ENCODE results near the gene URB2. TPM values are rescaled to one million over a fixed set of nuclear protein-coding genes. Genes with fewer than 3 reads are reported as not detected.
"Not testable (repeated sequence)": the region's sequence is repeated elsewhere in the genome, so short reads cannot be mapped to it uniquely, and the experiment has no call there.

URB2 gene
- polyA plus RNA-seq, 1 experiment: 6.4 TPM

DNA sequence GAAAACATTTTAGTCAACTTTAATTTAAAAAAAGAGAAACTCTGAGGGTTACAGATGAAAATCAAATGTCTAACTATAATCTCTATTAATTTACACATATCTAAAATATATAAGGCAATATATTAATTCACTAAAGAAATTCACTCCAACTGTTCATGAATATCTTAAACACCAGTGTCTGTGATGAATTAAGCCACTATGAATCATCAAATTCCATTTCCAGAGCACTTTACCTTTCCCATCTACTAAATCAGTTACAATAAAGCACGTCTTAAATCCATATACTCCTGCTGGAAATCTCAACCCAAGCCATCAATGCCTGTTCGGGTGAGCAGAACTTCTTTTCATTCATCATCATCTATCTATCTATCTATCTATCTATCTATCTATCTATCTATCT lies 4.4 kb upstream of the URB2 start:
- TF ChIP-seq, protein P1, sequence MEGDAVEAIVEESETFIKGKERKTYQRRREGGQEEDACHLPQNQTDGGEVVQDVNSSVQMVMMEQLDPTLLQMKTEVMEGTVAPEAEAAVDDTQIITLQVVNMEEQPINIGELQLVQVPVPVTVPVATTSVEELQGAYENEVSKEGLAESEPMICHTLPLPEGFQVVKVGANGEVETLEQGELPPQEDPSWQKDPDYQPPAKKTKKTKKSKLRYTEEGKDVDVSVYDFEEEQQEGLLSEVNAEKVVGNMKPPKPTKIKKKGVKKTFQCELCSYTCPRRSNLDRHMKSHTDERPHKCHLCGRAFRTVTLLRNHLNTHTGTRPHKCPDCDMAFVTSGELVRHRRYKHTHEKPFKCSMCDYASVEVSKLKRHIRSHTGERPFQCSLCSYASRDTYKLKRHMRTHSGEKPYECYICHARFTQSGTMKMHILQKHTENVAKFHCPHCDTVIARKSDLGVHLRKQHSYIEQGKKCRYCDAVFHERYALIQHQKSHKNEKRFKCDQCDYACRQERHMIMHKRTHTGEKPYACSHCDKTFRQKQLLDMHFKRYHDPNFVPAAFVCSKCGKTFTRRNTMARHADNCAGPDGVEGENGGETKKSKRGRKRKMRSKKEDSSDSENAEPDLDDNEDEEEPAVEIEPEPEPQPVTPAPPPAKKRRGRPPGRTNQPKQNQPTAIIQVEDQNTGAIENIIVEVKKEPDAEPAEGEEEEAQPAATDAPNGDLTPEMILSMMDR (IDR thresholded peaks at IDR 0.05; ENCODE audit: low read depth, low read length): no peak
- ChIA-PET POLR2A (no interaction called here), CTCF (interaction anchor here (1.4 kb wide), 1 partner anchor 63 kb away, joined by 3 read pairs; the partner anchor contains the start of gene ABCB10)
- DNase-seq (ENCODE audit: low read depth, low spot score): no peak
- no peak overlapping the region for H3K4me3 ChIP-seq (ENCODE audit: low read depth, low read length)
- peaks cover 3% of the 10 kb centered on the region; the same call in 1 of the 2 replicates for H3K9me3 ChIP-seq (ENCODE audit: control insufficient read depth, insufficient read depth, low read length)
- no peaks in the 10 kb centered on the region for H3K27me3 ChIP-seq (ENCODE audit: control insufficient read depth, insufficient read depth, low read length)
- no peak overlapping the region for H3K27ac ChIP-seq (ENCODE audit: low read depth, low read length)

DNA sequence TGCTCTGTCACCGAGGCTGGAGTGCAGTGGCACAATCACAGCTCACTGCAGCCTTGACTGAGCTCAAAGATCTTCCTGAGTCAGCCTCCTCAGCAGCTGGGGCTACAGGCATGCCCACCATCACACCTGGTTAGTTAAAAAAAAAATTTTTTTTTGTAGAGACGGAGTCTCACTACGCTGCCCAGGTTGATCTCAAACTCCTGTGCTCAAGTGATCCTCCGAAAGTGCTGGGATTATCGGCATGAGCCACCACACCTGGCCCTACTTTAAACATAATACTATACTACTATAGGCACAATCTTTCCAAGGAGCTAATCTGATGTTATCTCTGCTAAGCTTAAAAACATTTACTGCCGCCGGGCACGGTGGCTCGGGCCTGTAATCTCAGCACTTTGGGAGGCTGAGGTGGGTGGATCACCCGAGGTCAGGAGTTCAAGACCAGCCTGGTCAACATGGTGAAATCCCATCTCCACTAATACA lies 3.4 kb upstream of the URB2 start:
- H3K27ac ChIP-seq (ENCODE audit: low read depth, low read length); H3K27me3 ChIP-seq (ENCODE audit: control insufficient read depth, insufficient read depth, low read length); POLR2A ChIA-PET; H3K4me3 ChIP-seq (ENCODE audit: low read depth, low read length); DNase-seq (ENCODE audit: low read depth, low spot score); H3K9me3 ChIP-seq (ENCODE audit: control insufficient read depth, insufficient read depth, low read length): not testable (repeated sequence)
- CTCF ChIA-PET: interaction anchor here (1.0 kb wide), 1 partner anchor 645 kb away, joined by 6 read pairs; no protein-coding TSS in a partner anchor

DNA sequence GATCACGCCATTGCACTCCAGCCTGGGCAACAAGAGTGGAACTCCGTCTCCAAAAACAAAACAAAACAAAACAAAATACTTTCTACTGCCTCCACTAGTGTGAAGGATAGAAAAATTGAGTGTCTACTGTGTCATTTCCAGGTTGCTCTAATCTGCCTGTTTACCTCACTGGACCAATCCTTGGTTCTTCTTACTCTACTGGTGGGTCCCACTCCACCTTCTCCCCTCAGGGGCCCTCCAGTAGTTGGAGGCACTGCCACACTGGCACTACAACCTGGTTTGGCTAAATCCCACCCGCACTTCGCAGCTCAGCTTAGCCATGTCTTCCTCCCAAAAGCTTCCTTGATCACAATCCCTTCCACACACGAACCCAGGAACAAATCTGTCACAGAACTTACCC lies 2.8 kb upstream of the URB2 start:
- DNase-seq (ENCODE audit: low read depth, low spot score): no peak
- CTCF ChIA-PET: no interaction called here
- TF ChIP-seq, protein P1 (IDR thresholded peaks at IDR 0.05; ENCODE audit: low read depth, low read length): no peak
- no peaks in the 10 kb centered on the region for H3K27me3 ChIP-seq (ENCODE audit: control insufficient read depth, insufficient read depth, low read length)
- no peak overlapping the region for H3K27ac ChIP-seq (ENCODE audit: low read depth, low read length)
- peaks cover 3% of the 10 kb centered on the region; the same call in 1 of the 2 replicates for H3K9me3 ChIP-seq (ENCODE audit: control insufficient read depth, insufficient read depth, low read length)
- POLR2A ChIA-PET: no interaction called here
- H3K4me3 ChIP-seq (ENCODE audit: low read depth, low read length): no peak overlapping the region

DNA sequence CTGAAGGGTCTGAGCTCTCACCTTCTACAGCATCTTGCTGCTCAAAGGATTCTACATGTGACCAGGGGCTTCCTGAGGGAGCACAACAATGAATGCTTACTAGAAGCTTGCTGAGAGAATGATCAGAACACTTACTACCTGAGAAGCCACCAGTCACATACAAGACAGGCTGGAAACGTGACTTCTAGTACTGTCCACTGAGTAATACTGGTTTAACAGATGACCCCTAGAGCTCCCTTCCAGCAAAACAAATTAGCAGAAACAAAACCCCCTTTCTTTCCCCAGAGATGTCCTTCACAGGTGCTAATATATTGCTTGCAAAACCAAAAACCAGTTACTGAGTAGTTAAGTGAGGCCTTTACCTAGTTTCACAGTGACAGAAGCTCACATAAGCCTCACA lies 2.2 kb upstream of the URB2 start:
- Histone ChIP-seq H3K27me3 (ENCODE audit: control insufficient read depth, insufficient read depth, low read length) (no peaks in the 10 kb centered on the region), H3K27ac (ENCODE audit: low read depth, low read length) (no peak overlapping the region), H3K4me3 (ENCODE audit: low read depth, low read length) (no peak overlapping the region), H3K9me3 (ENCODE audit: control insufficient read depth, insufficient read depth, low read length) (peaks cover 3% of the 10 kb centered on the region; the same call in 1 of the 2 replicates)
- ChIA-PET POLR2A (no interaction called here), CTCF (interaction anchor here (0.6 to 2.4 kb wide), 5 partner anchors 62 to 218 kb away, joined by 3 to 15 read pairs (median 3); partner anchors contain the start of gene ABCB10)
- DNase-seq (ENCODE audit: low read depth, low spot score): no peak
- TF ChIP-seq, protein P1 (IDR thresholded peaks at IDR 0.05; ENCODE audit: low read depth, low read length): no peak

DNA sequence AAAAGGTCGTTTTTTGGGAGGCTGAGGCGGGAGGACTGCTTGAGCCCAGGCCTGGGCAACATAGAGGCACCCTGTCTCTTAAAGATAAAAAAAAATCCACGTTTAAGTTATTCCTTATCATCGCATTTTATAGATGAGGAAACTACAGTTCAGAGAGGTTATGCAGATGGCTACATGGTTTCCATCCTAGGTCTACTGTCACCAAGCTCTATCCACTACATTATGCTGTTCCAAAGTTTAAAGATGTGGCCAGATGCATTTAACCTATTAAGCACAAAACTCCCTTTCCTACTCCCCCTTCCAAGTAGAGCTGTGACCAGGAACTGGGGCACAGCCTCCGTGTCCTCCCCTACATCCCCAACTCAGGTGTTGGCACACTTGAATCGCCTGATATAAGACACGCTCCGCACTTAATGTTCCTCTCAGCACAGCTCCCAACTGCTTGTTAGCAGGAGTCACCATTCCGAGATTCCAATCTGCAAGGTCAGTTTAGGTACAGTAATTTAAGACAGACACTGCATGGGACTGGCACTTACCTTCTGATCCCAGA lies 1.5 kb upstream of the URB2 start:
- H3K27ac ChIP-seq (ENCODE audit: low read depth, low read length): peak overlapping the region; percentile 3
- ChIA-PET CTCF (interaction anchor here (0.6 to 2.4 kb wide), 4 partner anchors 63 to 219 kb away, joined by 3 to 15 read pairs (median 4); partner anchors contain the start of gene ABCB10), POLR2A (interaction anchor here (1.2 kb wide), 1 partner anchor 66 kb away, joined by 5 read pairs; the partner anchor contains the start of gene ABCB10)
- TF ChIP-seq, protein P1 (IDR thresholded peaks at IDR 0.05; ENCODE audit: low read depth, low read length): no peak
- no peak for DNase-seq (ENCODE audit: low read depth, low spot score)
- peak overlapping the region; percentile 92 for H3K4me3 ChIP-seq (ENCODE audit: low read depth, low read length)
- peaks cover 3% of the 10 kb centered on the region; the same call in 1 of the 2 replicates for H3K9me3 ChIP-seq (ENCODE audit: control insufficient read depth, insufficient read depth, low read length)
- H3K27me3 ChIP-seq (ENCODE audit: control insufficient read depth, insufficient read depth, low read length): no peaks in the 10 kb centered on the region
